Measurements from ENCODE around the gene NOL4L. TPM values are rescaled to one million over a fixed set of nuclear protein-coding genes. Genes with fewer than 3 reads are reported as not detected.
A peak's percentile ranks its signal among the peaks of the same experiment; 100 is the strongest.

The NOL4L gene
- total RNA-seq, 1 donor from 2014 or later = 90.6 TPM

- Mint-ChIP-seq H3K36me3 (no peaks in the 10 kb centered on the region), H3K4me1 (peaks cover 7% of the 10 kb centered on the region), H3K9me3 (no peaks in the 10 kb centered on the region), H3K27ac (no peak overlapping the region), H3K27me3 (ENCODE audit: low read depth) (peaks cover 25% of the 10 kb centered on the region), H3K4me3 (no peak overlapping the region)
- DNase-seq (ENCODE audit: low spot score in 2 of 2, unreplicated experiment in 2 of 2) = no peak
- TF ChIP-seq CTCF (IDR thresholded peaks at IDR 0.05; ENCODE audit: unreplicated experiment) = no peak
These were observed 4.6 kb upstream of the NOL4L start for GRCh38 chr20:32589769-32590168.

GRCh38 chr20:32589256-32589655 is 4.1 kb upstream of the NOL4L start:
- H3K27me3 Mint-ChIP-seq (ENCODE audit: low read depth) = peaks cover 25% of the 10 kb centered on the region
- H3K36me3 Mint-ChIP-seq = no peaks in the 10 kb centered on the region
- DNase-seq (ENCODE audit: low spot score in 2 of 2, unreplicated experiment in 2 of 2) = no peak
- no peak overlapping the region for H3K4me3 Mint-ChIP-seq
- TF ChIP-seq CTCF (IDR thresholded peaks at IDR 0.05; ENCODE audit: unreplicated experiment) = no peak
- H3K9me3 Mint-ChIP-seq = no peaks in the 10 kb centered on the region
- no peak overlapping the region for H3K27ac Mint-ChIP-seq
- H3K4me1 Mint-ChIP-seq = peaks cover 7% of the 10 kb centered on the region

GRCh38 chr20:32588040-32588439 is 2.9 kb upstream of the NOL4L start:
- no peak for DNase-seq (ENCODE audit: low spot score in 2 of 2, unreplicated experiment in 2 of 2)
- Mint-ChIP-seq H3K27me3 (ENCODE audit: low read depth) (peaks cover 25% of the 10 kb centered on the region), H3K36me3 (no peaks in the 10 kb centered on the region), H3K9me3 (no peaks in the 10 kb centered on the region), H3K4me3 (no peak overlapping the region), H3K27ac (no peak overlapping the region), H3K4me1 (peaks cover 7% of the 10 kb centered on the region)
- no peak for TF ChIP-seq CTCF (IDR thresholded peaks at IDR 0.05; ENCODE audit: unreplicated experiment)

GRCh38 chr20:32586291-32586690 is 1.2 kb upstream of the NOL4L start:
- no peaks in the 10 kb centered on the region for H3K36me3 Mint-ChIP-seq
- TF ChIP-seq CTCF (IDR thresholded peaks at IDR 0.05; ENCODE audit: unreplicated experiment) = no peak
- H3K27me3 Mint-ChIP-seq (ENCODE audit: low read depth) = peaks cover 25% of the 10 kb centered on the region
- DNase-seq (ENCODE audit: low spot score in 2 of 2, unreplicated experiment in 2 of 2) = no peak
- H3K4me1 Mint-ChIP-seq = peaks cover 18% of the 10 kb centered on the region
- H3K9me3 Mint-ChIP-seq = no peaks in the 10 kb centered on the region
- H3K27ac Mint-ChIP-seq = peak overlapping the region; percentile 87
- peak overlapping the region; percentile 91 for H3K4me3 Mint-ChIP-seq

GRCh38 chr20:32585586-32586127 is 524 bp upstream of the NOL4L start:
- peaks cover 24% of the 10 kb centered on the region for H3K4me1 Mint-ChIP-seq

More at GRCh38 chr20:32585586-32586127, 524 bp upstream of the NOL4L start:
- no peak for TF ChIP-seq CTCF (IDR thresholded peaks at IDR 0.05; ENCODE audit: unreplicated experiment)
- H3K4me3 Mint-ChIP-seq = peak overlapping the region; percentile 91
- DNase-seq (ENCODE audit: low spot score in 2 of 2, unreplicated experiment in 2 of 2) = no peak
- H3K9me3 Mint-ChIP-seq = no peaks in the 10 kb centered on the region
- H3K36me3 Mint-ChIP-seq = no peaks in the 10 kb centered on the region
- peaks cover 25% of the 10 kb centered on the region for H3K27me3 Mint-ChIP-seq (ENCODE audit: low read depth)
- H3K27ac Mint-ChIP-seq = peak overlapping the region; percentile 87
